ACHN (cell line): ENCODE data around the gene GIT2.
"Not testable (repeated sequence)": the region's sequence is repeated elsewhere in the genome, so short reads cannot be mapped to it uniquely, and the experiment has no call there.

ENCODE experiments used
- DNase-seq: peaks from one replicate; pipeline ENCODE4 v3.0.0-alpha.2; 2015
- in situ Hi-C: cut with HindIII; loops from 2 replicates; pipeline ENCODE4 v1.10.0; 2017; ENCODE audit warnings: low sequenced_read_pairs, low pct_ligation_motif_present, low pct_unique_long_range_greater_than_20kb

The GIT2 gene

DNA sequence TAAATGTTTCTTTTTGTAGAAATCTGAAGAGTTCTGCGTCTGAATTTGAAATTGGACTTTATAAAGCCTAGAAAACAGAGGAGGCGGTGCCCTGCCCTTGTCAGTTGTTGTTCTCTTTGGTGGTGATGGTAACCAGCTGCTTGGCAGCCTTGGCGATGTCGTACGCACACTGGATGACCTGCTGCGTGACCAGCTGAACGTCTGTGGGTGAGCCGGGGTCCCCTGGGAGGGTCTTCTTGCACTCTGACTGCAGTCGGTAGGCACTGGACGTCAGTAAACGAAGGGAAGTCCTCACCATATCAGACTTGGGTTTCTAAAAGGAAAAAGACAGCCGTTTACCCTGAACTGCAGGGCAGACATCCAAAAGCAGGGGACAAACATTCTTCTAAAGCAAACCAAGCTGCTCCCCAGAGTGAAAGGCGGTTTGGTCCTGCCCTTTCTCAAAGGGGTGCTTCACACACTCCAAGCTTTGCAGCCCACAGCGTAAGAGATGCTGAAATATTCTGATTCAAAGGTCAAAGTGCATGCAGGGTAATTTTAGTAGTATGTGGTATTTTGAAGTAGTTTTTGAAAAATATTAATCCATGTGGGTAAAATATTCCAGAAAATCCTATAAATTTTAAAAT lies 63.2 kb downstream of the GIT2 start:
- no peak for DNase-seq

DNA sequence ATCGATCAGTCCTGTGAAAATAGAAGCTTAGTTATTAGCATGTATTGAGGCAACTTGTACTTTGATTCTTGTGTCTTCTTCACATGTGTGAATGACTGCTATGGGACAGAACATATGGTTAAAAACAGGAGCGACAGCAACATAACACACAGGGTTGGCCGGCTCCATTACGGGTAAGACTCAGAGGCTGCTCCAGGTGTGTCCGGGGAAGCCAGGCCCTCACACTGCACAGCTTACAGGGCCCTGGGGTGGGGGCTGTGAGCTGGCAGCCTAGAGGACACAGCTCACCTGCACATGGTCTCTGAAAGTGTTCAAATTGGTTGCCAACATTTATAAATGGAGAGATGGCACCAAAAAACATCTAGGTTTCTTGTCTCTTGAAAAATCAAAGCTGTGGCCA lies 65.0 kb downstream of the GIT2 start:
- in situ Hi-C loops, result no loop called here
- no peak for DNase-seq

More for the DNA sequence above, 63.2 kb downstream of the GIT2 start:
- in situ Hi-C loops, result no loop called here

DNA sequence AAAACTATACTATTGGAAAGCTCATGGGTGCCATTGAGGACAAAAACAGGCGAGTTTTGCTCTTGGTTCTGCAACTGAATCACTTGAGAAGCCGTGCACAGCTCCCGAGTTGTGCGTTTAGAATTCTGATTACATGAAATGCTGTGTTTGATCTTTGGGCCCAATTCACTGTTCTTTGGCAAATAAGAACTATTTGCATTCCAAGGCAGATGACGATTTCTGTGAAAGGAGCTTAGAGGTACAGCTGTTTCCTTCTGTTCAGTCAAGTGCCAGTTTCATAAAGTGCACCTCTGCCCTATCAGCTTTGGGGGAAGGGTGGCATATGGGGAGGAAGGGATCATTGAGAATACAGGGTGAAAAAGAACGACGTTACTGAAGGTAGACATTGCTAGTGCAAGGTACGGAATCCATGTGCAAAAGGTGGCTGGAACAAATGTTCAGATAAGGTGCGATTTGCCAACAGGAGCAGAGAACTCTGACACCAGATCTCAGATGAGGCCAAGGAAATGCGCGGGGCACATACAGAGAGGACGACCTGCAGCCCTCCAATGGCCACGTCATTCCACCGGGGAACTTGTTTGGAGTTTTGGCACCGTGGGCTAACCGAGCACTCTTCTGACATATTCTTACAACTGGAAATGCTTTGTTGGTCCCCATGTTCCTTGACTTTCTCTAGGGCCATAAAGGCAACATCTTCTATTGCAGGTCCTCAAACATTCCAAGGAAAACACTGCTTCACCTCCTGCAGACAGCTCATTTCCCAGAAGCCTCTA lies 66.0 kb downstream of the GIT2 start:
- DNase-seq, result no peak
- in situ Hi-C loops, result no loop called here

DNA sequence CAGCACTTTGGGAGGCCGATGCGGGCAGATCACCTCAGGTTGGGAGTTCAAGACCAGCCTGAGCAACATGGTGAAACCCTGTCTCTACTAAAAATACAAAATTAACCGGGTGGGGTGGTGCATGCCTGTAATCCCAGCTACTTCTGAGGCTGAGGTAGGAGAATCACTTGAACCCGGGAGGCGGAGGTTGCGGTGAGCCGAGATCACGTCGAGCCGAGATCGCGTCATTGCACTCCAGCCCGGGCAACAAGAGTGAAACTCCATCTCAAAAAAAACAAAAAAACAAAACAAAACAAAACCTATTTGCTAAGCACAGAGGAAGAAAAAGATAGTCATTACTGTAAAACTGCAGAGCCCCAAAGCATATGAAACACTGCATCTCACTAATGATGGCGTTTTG lies 66.8 kb downstream of the GIT2 start:
- in situ Hi-C loops, DNase-seq: not testable (repeated sequence)

DNA sequence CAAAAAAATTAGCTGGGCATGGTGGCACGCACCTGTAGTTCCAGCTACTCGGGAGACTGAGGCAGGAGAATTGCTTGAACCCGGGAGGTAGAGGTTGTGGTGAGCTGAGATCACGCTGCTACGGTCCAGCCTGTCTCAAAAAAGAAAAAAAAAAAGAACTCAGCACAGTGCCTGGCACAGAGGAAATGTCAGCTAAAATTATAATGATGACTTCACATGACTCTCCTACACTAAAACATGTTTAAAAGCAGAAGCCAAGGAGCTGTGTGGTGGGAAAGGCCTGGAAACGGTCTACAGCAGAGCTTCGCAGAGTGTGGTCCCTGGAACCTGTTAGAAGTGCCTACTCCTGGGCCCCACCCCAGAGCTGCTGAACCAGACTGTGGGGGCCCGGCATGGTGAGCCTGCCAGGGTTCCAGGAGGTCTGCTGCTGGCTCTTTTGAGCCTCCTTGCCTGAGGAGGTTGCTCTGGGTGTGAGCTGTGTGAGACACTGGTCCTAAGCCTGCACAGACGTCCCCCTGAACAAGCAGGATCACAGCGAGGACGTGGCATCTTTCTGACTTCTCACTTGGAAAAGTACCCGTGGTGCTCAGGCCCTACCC lies 68.0 kb downstream of the GIT2 start:
- DNase-seq, result no peak
- in situ Hi-C loops, result no loop called here

DNA sequence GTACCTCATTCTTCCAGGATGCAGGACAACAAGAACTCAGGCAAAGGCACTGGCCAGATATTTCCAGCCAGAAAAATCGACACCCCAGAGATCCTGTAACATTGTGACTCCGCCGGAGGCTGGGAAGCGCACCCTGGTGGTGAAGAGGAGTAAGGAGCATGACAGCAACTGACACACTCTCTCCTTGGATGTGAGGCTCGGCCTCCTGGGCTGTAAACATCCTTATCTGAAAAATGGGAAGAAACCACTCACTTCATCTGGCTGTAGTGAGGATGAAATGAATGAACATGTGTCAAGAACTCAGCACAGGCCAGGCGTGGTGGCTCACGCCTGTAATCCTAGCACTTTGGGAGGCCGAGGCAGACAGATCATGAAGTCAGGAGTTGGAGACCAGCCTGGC lies 68.5 kb downstream of the GIT2 start:
- peak; percentile 57 for DNase-seq
- in situ Hi-C loops, result no loop called here

DNA sequence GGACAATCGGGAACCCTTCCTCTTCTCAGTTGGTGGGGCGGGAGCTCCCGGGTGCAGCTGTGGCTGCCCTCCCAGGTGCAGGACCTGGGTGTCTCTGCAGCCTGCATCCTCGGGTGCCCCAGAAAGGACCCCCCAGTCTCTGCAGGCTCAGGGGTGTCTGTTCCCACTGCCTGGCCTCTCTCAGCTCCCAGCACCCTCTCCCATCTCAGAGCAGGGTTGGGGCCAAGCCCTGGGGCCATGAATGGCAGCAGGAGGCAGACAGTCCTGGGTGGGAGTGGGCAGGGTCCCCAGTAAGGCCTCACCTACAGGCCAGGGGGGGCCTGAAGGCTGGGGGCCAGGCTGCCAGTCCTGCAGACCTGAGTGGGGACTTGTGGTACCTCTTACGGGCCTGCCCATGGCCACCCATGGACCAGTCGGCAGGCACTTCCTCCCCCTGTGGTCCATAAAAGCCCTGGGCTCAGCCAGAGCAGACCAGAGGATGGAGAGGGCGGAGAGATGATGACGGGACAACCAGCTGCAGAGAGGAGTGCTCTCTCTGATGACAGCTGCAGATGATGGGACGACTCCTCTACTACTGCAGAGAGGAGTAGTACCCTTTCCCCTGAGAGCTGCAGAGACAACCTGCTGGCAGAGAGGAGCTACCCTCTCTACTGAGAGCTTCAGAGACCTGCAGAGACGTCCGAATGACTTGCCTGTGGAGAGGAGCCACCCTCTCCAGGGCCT lies 69.5 kb downstream of the GIT2 start:
- no peak for DNase-seq
- in situ Hi-C loops, result no loop called here

DNA sequence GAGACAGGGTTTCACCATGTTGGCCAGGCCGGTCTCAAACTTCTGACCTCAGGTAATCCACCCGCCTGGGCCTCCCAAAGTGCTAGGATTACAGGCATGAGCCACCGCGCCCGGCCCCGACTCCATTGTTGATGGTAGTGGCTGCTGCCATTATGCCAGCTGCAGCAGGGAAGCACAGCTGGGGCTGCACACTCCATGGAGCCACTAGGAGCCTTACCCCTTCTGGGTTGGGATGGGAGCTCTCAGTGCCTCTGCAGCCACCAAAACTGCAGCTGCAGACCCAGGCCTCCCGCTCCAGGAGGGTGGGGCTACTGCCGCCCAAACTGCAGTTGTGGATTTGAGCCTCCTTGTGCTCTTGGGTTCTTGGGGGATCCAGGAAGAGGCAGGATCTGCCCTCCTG lies 70.2 kb downstream of the GIT2 start:
- in situ Hi-C loops, result no loop called here
- DNase-seq, result no peak

DNA sequence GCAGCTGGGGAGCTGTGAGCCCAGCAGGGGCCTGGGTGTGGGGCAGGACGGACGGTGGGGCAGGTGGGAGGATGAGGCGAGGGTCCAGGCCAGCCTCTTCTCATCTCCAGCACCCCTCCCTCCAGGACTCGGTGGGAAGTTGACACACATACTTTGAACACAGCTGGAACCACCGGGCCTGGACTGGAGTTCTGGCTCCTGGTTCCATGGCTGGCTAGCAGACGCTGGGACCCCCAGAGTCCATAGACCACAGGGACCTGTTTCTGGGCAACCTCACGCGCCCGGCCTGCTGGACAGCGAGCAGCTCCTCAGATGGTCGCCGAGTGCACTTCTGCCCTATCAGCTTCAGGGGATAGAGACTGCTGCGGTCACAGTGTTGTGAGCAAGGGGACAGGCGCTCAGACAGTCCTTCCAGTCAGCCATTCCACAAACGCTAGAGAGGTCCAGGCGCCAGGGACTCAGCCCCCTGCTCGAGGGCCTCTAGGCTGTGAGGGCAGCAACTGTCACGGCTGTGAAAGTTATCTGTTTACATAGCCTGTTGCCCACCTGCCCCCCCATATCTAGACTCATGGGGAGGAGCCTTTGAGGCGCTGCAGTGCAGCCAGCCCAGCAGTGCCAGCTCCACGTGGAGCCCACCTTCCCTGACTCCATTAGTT lies 70.9 kb downstream of the GIT2 start:
- no peak for DNase-seq
- in situ Hi-C loops, result no loop called here

DNA sequence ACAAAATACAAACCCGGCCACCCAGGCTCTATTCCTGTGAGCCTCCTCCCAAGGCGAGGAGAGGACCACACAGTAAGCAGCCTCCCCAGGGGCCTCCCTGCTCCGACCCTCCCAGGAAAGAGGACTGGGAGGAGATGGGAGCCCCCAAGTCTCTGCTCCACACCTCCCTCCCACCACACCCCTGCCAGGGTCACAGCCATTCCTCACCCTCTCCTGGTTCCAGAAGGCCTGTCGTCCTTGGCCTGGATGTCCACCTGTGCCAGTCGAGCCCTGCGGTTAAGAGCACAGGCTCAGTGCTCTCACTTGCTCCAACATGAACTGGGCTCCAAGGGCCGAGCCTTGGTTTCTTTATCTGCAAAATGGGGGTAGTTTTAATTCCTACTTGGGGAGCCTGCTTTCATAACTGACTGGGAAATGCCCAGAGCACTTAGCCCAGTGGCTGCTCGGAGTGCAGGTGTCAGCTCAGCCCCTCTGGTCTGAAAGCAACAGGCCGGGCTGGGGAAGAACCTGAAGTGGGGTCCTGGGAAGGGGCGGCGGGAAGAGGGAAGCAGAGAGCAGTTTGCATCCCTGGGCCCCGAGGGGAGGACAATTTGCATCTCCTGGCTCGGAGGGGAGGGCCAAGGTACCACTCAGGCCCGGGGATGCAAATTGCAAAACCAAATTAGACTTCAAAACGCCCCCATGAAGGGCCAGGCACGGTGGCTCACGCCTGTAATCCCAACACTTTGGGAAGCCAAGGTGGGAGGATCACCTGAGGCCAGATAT lies 72.5 kb downstream of the GIT2 start:
- DNase-seq, result no peak
- in situ Hi-C loops, result no loop called here

DNA sequence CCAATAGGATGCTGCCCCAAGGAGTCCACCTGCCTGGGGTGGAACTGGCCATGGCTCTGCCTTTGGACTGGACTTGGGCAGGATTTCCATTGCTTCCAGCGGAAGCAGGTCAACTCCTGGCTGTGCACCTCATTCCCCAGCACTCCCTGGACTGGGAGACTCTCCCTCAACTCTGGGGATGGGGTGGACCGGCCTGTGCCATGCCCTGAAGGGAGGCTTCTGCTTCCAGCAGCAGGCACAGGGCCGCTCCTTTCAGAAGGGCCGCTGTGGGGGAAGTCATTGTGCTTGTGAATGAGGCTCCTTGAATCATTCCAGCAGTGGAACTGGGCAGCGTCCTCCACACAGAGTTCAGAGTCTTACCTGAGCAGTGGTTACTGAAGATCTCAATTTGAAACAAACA lies 73.1 kb downstream of the GIT2 start:
- in situ Hi-C loops, result no loop called here

DNA sequence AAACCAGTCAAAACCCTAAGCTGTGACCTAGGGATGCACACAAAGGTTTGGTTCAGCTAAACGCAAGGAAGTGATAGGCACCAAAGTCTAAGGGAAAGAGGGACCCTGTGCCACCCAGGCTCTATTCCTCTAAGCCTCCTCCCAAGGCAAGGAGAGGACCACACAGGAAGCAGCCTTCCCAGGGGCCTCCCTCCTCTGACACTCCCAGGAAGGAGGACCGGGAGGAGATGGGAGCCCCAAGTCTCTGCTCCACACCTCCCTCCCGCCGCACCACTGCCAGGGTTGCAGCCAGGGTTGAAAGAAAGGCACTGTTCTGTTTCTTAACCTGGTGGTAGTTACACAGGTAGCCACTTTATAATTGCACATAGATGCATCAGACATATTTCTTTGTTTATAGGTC lies 74.2 kb downstream of the GIT2 start:
- in situ Hi-C loops, result no loop called here
- DNase-seq, result no peak

More for the DNA sequence above, 73.1 kb downstream of the GIT2 start:
- DNase-seq, result no peak

DNA sequence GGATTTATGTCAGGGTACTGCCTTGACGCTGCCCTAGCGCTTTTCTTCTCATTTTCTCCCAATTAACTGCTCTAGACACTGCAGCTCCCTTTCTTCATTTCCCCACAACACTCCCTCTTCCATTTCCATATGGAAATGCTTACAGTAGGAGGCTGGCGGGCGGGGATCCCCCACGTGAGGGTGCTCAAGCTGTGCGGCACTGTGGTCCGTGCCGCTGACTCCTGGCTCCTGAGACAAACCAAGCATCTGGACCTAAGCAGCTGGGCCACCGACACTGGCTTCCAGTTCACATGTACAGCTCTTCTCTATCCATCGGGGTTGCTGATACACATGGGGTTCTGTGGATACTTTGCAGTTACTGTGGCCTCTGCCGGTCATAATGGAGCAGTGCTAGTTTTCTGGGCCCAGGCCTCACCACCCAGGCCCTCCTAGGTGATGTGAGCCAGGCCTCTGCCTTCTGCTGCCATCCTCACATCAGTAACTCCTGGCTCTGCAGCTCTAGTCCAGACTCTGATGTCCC lies 75.8 kb downstream of the GIT2 start:
- in situ Hi-C loops, result no loop called here
- no peak for DNase-seq

DNA sequence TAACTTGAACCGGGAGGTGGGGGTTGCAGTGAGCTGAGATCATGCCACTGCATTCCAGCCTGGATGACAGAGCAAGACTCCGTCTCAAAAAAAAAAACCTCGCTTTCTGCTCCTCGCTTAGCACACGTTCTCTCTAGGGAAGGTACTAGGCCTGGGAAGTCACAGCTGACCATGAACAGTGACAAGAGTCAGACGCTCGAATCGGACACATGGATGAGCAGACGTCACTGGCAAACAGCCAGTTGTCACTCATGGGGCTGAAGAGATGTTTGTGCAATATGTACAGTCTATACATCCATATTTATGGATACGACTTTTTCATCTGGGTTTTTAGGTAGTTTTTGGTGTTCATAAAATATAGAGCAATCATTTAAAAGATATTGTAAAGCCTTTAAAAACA lies 76.7 kb downstream of the GIT2 start:
- no peak for DNase-seq
- in situ Hi-C loops, result no loop called here

DNA sequence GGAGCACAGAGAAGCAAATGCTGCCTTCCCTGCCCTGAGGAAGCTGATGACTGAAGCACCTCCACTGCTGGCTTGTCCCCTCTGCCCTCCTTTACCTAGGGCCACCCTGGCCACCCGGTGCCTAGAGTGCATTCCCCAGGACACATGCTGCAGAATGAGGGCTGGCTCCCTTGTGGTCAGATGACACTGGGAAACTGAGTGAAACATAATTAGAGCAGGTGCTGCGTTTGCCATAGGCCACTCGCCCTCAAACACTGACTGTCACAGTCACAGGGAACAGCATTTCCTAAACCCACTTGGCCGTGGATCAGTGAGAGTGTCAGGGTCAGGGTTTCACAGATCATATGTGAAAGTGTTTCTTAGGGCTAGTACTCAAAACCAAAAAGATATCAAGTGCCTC lies 80.1 kb downstream of the GIT2 start:
- no peak for DNase-seq
- in situ Hi-C loops, result no loop called here

DNA sequence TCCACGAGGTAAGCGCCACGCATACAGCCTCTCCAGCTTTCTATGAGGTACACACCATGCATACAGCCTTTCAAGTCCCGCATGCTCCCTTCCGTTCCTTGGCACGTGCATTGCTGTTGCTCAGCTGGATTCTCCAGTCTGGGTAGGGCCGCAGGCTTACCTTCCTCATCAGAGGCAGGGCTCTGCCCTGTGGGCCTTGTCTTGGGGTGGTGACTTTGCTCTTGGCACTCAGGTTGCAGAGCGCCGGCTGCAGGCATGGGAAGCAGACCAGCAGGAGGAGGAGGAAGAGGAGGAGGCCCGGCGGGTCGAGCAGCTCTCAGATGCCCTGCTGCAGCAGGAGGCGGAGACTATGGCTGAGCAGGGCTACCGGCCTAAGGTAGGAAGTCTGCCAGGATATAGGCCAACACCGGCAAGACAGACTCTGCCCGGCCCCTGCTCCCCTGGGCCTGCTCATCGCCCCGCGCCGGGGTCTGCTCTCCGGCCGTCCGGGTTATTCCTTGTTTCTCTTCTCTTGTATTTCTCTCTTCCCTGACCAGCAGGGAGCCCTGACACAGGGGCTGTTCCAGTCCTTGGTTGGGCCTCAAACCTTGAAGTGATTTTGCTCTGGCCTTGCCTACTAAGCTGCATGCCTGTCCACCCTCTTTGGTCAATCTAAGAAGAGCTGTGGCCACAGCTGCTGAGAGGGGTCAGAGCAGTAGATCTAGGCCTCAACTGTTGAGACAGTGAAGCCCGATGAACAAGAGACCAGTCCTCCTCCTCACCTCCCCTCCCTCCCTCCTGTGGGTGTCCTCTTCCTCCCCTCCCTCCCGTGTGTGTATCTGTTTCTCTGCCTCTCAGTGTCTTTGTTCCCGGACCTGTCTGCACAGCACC lies 80.8 kb downstream of the GIT2 start:
- in situ Hi-C loops, result no loop called here
- DNase-seq, result no peak

DNA sequence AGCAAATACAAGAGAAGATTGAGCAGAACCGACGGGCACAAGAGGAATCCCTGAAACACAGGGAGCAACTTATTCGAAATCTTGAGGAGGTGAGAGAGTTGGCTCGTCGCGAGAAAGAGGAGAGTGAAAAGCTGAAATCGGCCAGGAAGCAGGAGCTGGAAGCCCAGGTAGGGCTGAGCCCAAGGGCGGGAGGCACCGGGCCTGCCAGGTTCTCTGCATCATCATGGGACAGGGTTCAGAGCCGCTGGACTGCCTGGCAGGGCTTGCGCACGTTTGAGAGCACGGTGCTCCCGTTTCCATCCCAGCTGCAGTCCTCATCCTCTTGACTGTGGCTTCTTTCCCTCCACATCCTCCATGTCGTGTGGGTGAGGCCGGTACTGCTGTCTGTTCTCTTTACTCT lies 81.7 kb downstream of the GIT2 start:
- in situ Hi-C loops, result no loop called here
- no peak for DNase-seq
